Non-pigmented ciliary epithelial cell (primary cell): ENCODE results near the gene THRB.

Experiments used
- DNase-seq: peaks from one replicate; pipeline ENCODE4 v3.0.0-alpha.2; 2010; ENCODE audit warnings: low read depth

The THRB gene

GRCh38 chr3:24512564-24513197 lies 18.0 kb upstream of the THRB start:
- DNase-seq, result no peak

DNA sequence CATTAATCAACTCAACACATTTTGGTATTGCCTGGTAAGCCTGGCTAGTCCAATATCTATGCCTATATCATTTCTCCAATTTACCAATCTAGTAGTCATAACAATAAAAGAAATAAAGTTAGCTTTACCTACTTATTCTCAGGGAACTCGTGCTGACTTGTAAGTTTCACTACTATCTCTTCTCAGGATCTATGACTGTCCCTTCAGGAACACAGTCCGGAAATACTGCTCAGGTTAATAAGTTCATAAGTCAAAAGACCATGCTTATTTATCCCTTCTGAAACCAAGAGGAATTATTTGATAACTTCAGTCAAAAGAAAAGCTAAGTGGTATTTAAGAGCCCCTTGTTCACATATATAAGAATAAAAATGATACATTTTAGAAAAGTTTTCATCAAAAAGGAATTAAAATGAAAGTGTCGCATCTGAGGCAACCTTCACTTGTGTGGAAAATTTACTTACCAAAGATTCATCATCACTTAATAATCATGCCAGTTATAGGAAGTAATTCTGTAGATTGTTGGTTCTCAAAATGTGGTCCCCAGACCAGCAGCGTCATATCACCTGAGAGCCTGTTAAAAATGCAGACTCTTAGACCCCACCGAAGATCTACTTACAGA lies 15.5 kb upstream of the THRB start:
- no peak for DNase-seq

DNA sequence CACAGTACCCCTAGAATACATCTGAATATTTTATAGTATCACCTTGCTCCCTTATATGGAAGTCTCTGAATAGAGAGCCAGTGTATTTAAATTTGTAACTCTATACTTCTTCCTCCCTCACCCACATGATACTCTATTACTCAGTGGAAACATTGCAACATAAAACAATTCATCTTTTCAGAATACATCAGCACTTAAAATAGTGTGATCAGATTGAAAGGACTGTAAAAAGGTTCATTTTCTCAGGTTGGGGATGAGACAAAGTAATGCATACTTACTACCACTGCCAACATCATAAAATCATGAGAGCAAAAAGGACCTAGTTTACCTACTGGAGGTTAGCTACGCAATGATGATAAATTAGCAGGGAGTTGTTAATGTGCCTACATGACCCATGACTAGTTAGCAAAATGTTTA lies 13.8 kb upstream of the THRB start:
- DNase-seq, result no peak

DNA sequence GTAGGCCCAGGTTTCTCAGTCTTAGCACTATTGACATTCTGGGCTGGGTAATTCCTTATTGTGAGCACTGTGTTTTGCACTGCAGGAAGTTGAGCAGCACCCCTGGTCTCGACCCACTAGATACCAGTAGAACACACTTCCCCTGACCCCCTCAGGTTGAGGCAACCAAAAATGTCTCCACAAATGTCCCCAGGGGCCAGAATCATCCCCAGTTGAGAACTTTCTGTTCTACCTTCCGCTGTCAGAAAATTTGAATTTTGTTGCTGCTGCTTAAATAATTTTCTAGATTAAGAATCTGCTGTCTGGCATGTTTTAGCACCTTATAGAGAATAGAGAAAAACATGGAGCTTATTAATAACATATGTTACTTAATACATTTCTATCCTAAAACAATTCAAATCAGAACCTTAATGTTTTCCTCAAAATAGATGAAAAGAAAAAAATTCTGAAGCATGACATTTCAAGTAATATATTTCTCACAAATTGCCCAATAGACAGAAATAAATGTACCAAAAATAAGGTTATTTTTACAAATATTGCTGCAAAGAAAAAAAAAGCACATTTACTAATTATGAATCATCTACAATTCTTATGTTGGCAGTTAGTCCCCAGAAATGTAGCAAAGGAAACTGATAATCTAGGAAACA lies 13.2 kb upstream of the THRB start:
- DNase-seq, result no peak

GRCh38 chr3:24506966-24507775 lies 12.5 kb upstream of the THRB start:
- DNase-seq, result no peak

DNA sequence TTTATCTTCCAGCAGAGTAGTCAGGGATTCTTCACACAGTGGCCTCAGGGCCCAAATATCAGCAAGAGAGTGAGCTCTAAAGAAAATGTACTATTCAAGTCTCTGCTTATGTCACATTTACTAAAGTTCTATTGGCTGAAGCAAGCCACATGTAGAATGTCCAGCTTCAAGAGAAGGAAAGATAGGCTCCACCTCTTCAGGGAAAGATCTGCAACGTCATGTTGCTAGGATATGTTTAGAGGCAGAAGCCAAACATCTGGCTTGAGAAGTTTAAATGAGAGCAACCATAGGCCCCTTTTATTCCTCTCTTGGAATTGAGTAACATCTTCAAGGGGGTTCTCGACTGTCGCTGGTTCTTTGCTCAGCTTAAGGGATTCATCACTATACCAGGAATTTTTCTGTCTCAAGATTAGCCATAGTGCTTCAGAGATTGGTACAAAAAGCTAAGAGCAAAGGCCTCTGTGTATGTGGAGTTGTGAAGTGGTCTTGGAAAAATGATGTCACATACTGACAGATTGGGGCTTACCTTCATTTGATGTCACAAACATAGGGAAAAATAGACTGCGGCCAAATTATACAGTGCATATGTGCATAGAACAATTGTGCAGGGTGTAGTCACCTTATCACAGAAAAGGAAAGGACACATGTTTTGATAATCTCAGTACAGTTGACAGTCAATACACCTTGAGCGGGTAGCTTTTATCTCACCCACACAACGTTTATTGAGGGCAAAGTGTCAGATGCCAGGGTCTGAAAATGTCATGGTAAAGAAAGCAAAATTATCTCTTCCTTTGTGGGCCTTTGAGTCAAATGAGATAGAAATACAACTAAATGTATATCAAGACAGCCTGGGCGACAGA lies 11.3 kb upstream of the THRB start:
- no peak for DNase-seq

DNA sequence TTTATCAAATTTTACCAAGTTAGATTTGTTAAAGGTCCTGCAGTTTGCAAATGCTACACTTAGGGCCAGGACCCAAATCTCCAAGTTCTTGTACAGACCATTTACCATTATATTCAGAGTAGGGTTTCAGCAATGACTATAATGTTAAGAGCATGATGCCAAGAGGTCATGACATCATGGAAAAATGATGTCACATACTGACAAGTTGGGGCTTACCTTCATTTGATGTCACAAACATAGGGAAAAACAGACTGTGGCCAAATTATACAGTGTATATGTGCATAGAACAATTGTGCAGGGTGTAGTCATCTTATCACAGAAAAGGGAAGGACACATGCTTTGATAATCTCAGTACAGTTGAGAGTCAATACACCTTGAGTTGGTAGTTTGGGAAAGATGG lies 10.1 kb upstream of the THRB start:
- DNase-seq, result no peak

- no peak for DNase-seq
Measured at GRCh38 chr3:24503616-24504113, 9.0 kb upstream of the THRB start.

- DNase-seq, result no peak
Measured at GRCh38 chr3:24502690-24503089, 8.0 kb upstream of the THRB start.

DNA sequence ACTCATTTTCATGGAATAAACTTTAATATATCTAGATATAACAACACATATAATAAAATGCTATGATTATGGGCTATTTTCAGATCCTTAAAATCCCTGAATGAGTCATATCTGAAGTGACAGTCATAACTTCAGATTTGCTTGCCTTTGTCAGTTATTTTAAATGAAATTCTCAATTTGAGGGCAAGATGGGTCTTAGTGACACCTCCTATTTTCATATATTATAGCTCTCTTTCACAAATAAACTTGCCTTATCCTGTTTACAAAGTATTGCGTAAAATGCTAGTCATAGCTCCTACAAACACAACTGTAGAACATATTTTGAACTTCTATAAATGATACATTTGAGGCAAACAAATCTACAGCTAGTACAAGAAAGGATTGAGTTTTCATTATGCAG lies 6.2 kb upstream of the THRB start:
- DNase-seq, result no peak

DNA sequence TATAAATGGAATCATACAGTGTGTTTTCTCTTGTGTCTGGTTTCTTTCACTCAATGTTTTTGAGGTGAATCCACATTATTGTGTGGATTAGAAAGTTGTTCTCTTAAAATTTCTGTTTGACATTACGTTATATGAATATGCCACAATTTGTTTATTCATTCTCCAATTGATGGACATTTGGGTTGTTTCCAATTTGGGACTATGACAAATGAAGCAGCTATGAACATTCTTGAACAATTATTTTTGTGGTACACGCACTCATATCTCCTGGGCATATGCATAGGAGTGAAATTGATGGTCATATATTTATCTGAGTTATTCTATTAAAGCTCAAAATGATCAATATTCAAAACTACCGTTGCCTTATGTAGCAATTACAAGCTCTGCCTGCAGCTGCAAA lies 5.3 kb upstream of the THRB start:
- no peak for DNase-seq

- no peak for DNase-seq
Measured at GRCh38 chr3:24498796-24499195, 4.1 kb upstream of the THRB start.

DNA sequence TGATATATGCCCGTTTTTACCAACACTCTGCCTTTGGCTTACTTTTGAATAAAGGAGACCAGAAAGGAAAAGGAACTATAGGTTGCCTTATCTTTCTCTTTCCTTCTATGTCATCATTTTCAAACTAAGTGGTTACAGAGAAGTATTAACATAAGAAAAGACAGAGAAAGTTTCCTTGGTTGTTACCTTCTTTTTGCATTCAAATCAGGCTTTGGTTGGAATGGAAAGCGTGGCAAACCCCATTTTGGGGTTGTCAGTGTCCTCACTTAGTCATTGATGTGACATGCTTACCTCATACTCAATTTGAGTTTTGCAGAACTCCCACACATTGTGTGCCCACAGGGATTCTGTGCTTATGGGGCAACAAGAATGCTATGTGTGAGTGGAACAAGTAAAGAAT lies 3.7 kb upstream of the THRB start:
- DNase-seq, result no peak

DNA sequence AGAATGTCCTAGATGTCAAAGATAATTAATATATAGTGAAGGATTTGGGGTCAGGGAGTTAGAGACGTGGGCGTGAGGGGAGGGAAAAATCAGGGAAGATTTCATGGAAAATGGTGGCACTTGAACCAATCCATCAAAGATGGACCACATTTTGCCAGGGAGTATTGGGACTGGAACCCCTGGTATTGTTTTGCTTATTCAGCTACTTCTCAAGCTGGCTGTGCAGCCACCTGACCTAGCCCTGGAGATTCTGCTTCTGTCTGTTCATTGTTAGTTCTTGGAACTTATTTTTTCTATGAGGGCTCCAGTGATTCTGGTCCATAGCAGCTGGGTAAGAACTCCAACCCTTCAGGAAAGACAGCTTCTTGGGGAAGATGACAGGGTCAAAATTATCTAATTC lies 3.3 kb upstream of the THRB start:
- DNase-seq, result no peak

DNA sequence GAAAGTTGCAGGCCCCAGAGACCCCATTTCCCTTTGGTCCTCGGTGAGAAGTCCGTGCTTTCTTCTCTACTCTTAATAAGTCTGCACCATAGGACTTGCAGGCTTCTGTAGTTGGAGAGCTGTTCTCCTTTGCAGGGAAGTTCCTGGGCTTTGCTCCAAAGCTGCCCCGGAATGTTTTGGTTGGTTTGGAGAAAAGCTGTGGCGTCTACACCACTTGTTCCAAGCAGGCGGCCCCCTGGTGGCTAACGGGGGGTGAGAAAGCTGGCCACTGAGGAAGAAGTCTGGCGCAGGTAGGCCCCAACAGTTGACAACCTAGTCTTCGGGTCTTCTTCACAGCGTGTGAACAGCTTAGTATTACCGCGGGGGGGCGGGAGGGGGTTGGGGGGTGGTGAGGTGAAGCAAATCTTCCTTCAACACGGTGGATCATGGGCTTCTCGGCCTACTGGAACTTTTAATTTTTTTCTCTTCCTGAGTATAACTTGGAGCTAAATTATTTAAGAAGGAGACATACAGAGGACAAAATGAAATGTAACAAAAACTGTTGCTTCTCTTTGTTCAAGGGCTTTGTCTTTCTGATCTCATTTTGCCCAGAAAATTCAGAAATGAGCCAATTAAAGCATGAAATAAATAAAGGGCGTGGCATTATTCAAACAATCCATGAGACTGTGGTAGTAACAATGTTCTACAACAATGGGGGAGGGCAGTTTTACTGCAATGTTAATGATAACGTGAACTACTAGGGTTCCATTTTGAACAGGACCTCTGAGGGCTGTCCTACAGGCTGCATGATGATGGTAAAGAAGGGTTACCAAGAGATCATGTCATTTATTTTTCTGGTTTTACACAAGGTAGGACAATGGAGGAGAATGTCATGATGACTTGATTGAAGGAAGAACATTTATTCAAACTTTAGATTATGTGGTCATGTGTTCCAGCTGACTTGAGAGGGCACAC lies 2.2 kb upstream of the THRB start:
- DNase-seq, result no peak

DNA sequence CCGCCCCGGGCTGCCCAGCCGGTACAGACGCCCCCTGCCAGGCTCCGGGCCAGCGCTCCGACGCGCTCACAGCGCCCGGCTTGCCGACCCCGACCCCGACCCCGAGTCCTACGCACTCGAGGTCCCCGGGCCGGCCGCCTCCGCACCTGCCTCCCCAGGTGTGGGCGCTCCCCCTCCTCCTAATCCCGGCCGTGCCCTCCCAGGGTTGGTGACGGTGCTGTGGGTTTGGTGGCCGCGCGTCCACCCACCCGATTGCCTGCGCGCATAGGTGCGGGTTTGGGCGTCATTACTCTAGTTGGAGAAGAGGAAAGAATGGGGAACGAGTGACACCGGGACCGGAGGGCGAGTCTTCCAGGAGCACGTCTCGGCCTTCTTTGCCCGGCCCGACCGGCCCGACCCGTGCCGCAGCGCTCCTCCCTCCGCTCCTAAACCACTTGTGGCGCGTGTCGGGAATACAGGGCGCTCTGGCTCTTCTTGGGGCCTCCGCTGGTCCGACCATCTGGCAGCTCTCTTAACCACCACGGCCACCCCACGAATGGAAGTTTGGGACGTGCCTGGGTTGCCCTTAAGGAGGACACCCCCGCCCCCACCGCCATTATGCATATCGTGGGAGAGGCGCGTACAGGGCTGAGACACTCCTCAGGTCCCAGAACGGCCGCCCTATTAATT lies 810 bp upstream of the THRB start:
- DNase-seq, result no peak

GRCh38 chr3:24493746-24494617 lies 668 bp downstream of the THRB start:
- no peak for DNase-seq

DNA sequence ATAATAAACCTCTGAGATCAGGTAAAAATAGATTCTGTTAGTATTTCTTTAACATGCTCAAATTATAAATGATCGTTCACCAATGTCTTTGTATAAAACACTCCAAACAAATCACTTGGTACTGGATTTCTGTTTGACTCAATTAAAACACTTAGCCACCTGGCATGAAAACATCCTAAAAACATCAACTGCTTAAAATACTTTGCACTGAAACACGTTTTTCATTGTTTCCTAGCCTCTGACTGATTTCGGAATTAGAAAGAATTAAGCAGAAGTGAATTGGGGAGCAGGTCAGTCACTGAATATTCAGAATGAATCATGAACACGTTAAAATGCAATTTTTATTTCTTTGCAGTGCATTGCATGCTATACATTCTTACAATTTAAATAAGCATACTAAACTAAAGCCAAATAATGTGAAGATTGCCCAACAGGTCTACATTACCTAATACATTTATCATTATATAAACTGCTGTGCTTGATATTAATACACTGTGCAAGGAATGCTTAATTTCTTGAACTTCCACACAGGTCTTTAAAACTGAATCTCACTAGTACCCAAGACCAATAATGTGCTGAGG lies 1.6 kb downstream of the THRB start:
- DNase-seq, result no peak

GRCh38 chr3:24490151-24490550 lies 4.5 kb downstream of the THRB start:
- DNase-seq, result no peak
